SU-DHL-6 (cell line): ENCODE results near the gene NIPAL4.

Experiments used
- H2AFZ ChIP-seq: fragments of 200-600 bp; sonication (generic); 2 replicates; pipeline ENCODE4 v1.6.1; 2014; ENCODE audit warnings: low read depth, mild to moderate bottlenecking, moderate library complexity, mixed read lengths, antibody characterized with exemption, low read length; ENCODE audit not compliant: severe bottlenecking
- H3F3A ChIP-seq: fragments of 200-600 bp; shearing (Covaris generic); 2 replicates; pipeline ENCODE4 v1.6.0; 2016; ENCODE audit warnings: antibody characterized with exemption, mild to moderate bottlenecking; ENCODE audit not compliant: insufficient read depth
- H3K27ac ChIP-seq: fragments of 200-600 bp; sonication (generic); 2 replicates; pipeline ENCODE4 v1.5.1; 2016; ENCODE audit warnings: low read depth, mild to moderate bottlenecking, low read length, moderate library complexity, mixed read lengths
- H3K27me3 ChIP-seq: fragments of 200-600 bp; sonication (generic), shearing (Covaris generic); 2 replicates; pipeline ENCODE4 v1.6.0; 2014; ENCODE audit warnings: mild to moderate bottlenecking, low read length
- H3K36me3 ChIP-seq: fragments of 200-600 bp; sonication (generic); 2 replicates; pipeline ENCODE4 v1.6.1; 2014; ENCODE audit warnings: mild to moderate bottlenecking, low read length, mixed read lengths
- H3K4me2 ChIP-seq: fragments of 300-600, 200-600 bp; shearing (Covaris generic), sonication (generic); 2 replicates; pipeline ENCODE4 v1.6.0; 2014; ENCODE audit warnings: low read length, low read depth, mild to moderate bottlenecking; ENCODE audit not compliant: poor library complexity, severe bottlenecking
- H3K4me3 ChIP-seq: fragments of 200-600 bp; sonication (generic); 2 replicates; pipeline ENCODE4 v1.5.1; 2014; ENCODE audit warnings: antibody characterized with exemption, low read length, mild to moderate bottlenecking, mixed read lengths; ENCODE audit not compliant: insufficient read depth, poor library complexity, severe bottlenecking
- H3K79me2 ChIP-seq: fragments of 200-600 bp; sonication (generic); 2 replicates; pipeline ENCODE4 v1.6.1; 2014; ENCODE audit warnings: mild to moderate bottlenecking, low read length, moderate library complexity; ENCODE audit not compliant: insufficient read depth
- H3K9ac ChIP-seq: fragments of 200-600 bp; sonication (generic); 2 replicates; pipeline ENCODE4 v1.7.0; 2014; ENCODE audit warnings: mild to moderate bottlenecking, low read length
- H3K9me2 ChIP-seq: fragments of 200-600 bp; sonication (generic); replicated peaks from 2 replicates; pipeline ENCODE4 v1.6.1; 2014; ENCODE audit warnings: low read length; ENCODE audit not compliant: insufficient read depth
- H3K9me3 ChIP-seq: fragments of 200-600 bp; sonication (generic); 2 replicates; pipeline ENCODE4 v1.6.1; 2014; ENCODE audit warnings: low read length, mixed read lengths; ENCODE audit not compliant: insufficient read depth
- H4K20me1 ChIP-seq: fragments of 200-600 bp; sonication (generic); 2 replicates; pipeline ENCODE4 v1.6.1; 2014; ENCODE audit warnings: low read depth, mild to moderate bottlenecking, antibody characterized with exemption, low read length, moderate library complexity, mixed read lengths
- EZH2phosphoT487 ChIP-seq: fragments of 200-600 bp; sonication (generic), shearing (Covaris generic); conservative IDR thresholded peaks from 2 replicates; pipeline ENCODE4 v1.6.1; 2018; ENCODE audit warnings: mild to moderate bottlenecking, antibody characterized with exemption, low read length, moderate library complexity, mixed read lengths
- TF ChIP-seq, protein P1 (sequence below): fragments of 200-600 bp; sonication (generic); IDR thresholded peaks from one replicate; pipeline ENCODE4 v1.5.1; 2017; ENCODE audit warnings: antibody characterized with exemption, mild to moderate bottlenecking, low read length, moderate library complexity; ENCODE audit not compliant: insufficient read depth, poor library complexity, severe bottlenecking

Gene NIPAL4

DNA sequence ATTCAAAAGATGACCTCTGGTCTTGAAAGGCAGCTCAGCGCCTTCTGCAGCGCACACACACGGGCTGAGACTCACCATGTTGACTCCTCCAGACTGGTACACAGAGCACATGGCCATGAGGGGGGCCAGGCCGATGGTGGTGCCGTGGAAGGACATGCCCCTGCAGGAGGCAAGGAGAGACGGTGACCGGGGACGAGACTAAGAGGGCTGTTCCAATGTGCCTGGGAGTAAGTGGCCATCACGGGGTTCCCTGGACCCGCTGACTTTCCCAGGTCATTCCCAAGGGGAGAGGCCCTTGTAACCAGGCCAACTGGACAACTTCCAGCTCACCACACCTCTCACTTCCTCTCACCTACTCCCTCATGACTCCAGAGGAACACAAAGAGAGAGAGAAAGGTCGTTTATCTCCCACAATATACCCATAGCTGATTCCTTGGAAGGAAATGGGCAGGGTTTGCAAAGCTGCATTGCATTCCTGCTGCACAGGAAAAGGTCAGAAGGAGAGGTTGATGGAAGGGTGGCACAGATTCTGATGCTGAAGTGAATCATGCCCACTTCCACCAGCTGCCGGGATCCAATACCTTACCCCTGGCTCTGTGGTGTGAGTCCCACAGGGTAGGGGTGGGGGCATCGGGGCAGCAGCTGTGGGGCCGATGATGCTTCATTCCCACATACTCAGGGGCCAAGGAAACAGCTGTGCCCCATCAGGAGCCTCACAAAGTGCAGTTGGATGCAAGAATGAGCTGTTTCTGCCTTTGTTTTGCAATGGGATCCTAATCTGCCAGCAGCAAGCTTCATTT, 47.2 kb downstream of the NIPAL4 start:
- no peaks in the 10 kb centered on the region for H3K9me3 ChIP-seq
- H3K9ac ChIP-seq: no peak overlapping the region
- no peaks in the 10 kb centered on the region for H3K27me3 ChIP-seq
- no peaks in the 10 kb centered on the region for H4K20me1 ChIP-seq
- H3K4me3 ChIP-seq: no peak overlapping the region
- peaks cover 13% of the 10 kb centered on the region for H3K36me3 ChIP-seq
- no peak overlapping the region for H2AFZ ChIP-seq
- H3K27ac ChIP-seq: peak overlapping the region; percentile 96
- TF ChIP-seq, protein P1, sequence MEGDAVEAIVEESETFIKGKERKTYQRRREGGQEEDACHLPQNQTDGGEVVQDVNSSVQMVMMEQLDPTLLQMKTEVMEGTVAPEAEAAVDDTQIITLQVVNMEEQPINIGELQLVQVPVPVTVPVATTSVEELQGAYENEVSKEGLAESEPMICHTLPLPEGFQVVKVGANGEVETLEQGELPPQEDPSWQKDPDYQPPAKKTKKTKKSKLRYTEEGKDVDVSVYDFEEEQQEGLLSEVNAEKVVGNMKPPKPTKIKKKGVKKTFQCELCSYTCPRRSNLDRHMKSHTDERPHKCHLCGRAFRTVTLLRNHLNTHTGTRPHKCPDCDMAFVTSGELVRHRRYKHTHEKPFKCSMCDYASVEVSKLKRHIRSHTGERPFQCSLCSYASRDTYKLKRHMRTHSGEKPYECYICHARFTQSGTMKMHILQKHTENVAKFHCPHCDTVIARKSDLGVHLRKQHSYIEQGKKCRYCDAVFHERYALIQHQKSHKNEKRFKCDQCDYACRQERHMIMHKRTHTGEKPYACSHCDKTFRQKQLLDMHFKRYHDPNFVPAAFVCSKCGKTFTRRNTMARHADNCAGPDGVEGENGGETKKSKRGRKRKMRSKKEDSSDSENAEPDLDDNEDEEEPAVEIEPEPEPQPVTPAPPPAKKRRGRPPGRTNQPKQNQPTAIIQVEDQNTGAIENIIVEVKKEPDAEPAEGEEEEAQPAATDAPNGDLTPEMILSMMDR: no peak
- no peak for TF ChIP-seq EZH2phosphoT487
- H3K79me2 ChIP-seq: no peaks in the 10 kb centered on the region
- no peaks in the 10 kb centered on the region for H3K9me2 ChIP-seq
- H3K4me2 ChIP-seq: no peak overlapping the region
- H3F3A ChIP-seq: peaks cover 64% of the 10 kb centered on the region

DNA sequence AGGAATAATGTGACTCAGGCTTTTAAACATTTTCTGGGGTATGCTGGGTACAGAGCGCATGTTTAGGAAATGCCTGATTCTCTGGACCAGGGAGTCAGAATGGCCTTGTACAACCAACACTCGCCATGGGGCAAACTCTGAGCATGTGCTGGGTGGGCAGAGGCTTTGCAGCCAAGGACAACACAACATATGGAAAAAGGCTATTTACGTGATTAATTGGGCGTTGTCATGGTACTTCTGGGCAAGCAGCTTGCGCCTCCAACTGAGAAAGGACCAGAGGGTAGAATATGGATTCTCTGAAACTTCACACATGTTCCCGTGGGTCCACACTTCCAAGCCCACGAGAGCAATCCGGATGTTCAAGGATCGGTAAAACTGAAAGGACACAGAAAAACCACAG, 49.1 kb downstream of the NIPAL4 start:
- no peak overlapping the region for H3K4me2 ChIP-seq
- no peak overlapping the region for H2AFZ ChIP-seq
- no peaks in the 10 kb centered on the region for H4K20me1 ChIP-seq
- peaks cover 23% of the 10 kb centered on the region for H3K36me3 ChIP-seq
- H3K27me3 ChIP-seq: no peaks in the 10 kb centered on the region
- H3K4me3 ChIP-seq: no peak overlapping the region
- H3K9ac ChIP-seq: no peak overlapping the region
- H3K27ac ChIP-seq: peak overlapping the region; percentile 65
- H3K9me3 ChIP-seq: no peaks in the 10 kb centered on the region
- H3K79me2 ChIP-seq: no peaks in the 10 kb centered on the region
- TF ChIP-seq, protein P1: no peak
- TF ChIP-seq EZH2phosphoT487: no peak
- peaks cover 45% of the 10 kb centered on the region for H3F3A ChIP-seq
- H3K9me2 ChIP-seq: no peaks in the 10 kb centered on the region

DNA sequence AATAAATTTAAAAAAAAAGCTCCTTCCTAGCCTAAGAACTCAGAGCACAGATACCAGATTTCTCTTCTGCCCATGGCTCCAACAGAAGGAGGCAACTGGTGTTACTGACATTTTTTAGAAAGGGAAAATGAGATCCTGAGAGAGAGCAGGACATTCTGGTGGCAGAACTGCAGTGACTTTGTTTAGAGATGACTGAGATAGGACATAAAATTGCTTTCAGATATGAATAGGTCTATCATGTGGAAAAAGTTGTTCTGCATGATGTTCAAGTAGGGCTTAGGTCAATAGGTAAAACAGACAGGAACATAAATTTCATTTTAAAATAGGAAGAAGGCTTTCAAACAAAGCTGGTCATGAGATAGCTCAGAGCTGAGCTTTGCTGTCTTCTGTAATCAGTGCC, 49.6 kb downstream of the NIPAL4 start:
- H3K9ac ChIP-seq: 0 out of 2 replicates have a peak overlapping the region, but pooled peaks have one; percentile 1
- peaks cover 45% of the 10 kb centered on the region for H3F3A ChIP-seq
- no peaks in the 10 kb centered on the region for H3K27me3 ChIP-seq
- no peaks in the 10 kb centered on the region for H3K9me3 ChIP-seq
- H3K9me2 ChIP-seq: no peaks in the 10 kb centered on the region
- H3K4me2 ChIP-seq: no peak overlapping the region
- no peaks in the 10 kb centered on the region for H4K20me1 ChIP-seq
- no peak overlapping the region for H2AFZ ChIP-seq
- H3K79me2 ChIP-seq: no peaks in the 10 kb centered on the region
- H3K27ac ChIP-seq: peak overlapping the region; percentile 65
- H3K4me3 ChIP-seq: no peak overlapping the region
- H3K36me3 ChIP-seq: peaks cover 20% of the 10 kb centered on the region
- TF ChIP-seq EZH2phosphoT487: no peak
- TF ChIP-seq, protein P1: no peak
